Activated CD8-positive, alpha-beta memory T cell treated with anti-CD3 and anti-CD28 coated beads for 48 hours (primary cell): Measurements from ENCODE around the gene SPECC1.
"Not testable (repeated sequence)": the region's sequence is repeated elsewhere in the genome, so short reads cannot be mapped to it uniquely, and the experiment has no call there.

Source experiments
- DNase-seq, 3 experiments: peaks; one replicate each; pipeline ENCODE4 v3.0.0-alpha.2; 2020; ENCODE audit warnings: low read depth in 2 of 3, low spot score in 2 of 3

SPECC1 gene

GRCh38 chr17:20010936-20011335 is 1.8 kb downstream of the SPECC1 start:
- DNase-seq: no peak

- no peak for DNase-seq
These were observed 2.9 kb downstream of the SPECC1 start for GRCh38 chr17:20012017-20012536.

GRCh38 chr17:20016475-20016992 is 7.4 kb downstream of the SPECC1 start:
- not testable (repeated sequence) for DNase-seq

DNA sequence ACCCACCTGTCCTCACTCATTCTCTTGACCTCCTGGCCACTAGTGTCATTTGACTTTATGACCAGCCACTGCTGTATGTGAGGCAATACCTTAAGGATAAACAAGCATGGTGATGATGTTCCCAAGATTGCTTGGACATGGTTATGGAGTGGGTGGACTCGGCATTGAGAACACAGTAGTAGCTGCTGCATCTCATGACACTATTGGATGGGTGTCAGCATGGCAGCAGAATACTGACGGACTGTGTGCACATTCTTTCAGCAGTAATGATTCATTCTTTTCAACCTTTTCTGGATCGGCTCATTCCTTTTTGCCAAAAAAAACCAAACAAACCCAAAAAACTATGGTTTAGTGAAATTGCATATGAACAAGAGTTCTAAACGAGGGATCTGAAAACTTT is 13.5 kb downstream of the SPECC1 start:
- DNase-seq: no peak

- no peak for DNase-seq
These were observed 17.8 kb downstream of the SPECC1 start for GRCh38 chr17:20026960-20027359.

DNA sequence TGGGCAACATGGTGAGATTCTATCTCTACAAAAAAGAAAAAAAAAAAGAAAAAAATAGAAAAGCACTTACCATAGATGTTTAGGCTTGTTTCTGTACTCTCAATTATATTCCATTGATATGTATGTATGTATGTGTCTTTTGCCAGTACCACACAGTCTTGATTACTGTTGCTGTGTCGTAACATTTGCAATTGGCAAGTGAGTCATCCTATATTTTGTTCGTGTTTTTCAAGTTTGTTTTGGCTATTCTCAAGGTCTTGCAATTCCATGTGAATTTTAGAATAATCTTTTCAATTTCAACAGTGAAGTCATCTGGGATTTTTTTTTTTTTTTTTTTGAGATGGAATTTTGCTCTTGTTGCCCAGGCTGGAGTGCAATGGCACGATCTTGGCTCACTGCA is 19.3 kb downstream of the SPECC1 start:
- DNase-seq: no peak

- DNase-seq: no peak
These were observed 23.5 kb downstream of the SPECC1 start for GRCh38 chr17:20032636-20033035.

- DNase-seq: no peak
These were observed 24.3 kb downstream of the SPECC1 start for GRCh38 chr17:20033415-20033814.

GRCh38 chr17:20035501-20035900 is 26.3 kb downstream of the SPECC1 start:
- no peak for DNase-seq

- not testable (repeated sequence) for DNase-seq
These were observed 28.1 kb downstream of the SPECC1 start for GRCh38 chr17:20037286-20037685.

DNA sequence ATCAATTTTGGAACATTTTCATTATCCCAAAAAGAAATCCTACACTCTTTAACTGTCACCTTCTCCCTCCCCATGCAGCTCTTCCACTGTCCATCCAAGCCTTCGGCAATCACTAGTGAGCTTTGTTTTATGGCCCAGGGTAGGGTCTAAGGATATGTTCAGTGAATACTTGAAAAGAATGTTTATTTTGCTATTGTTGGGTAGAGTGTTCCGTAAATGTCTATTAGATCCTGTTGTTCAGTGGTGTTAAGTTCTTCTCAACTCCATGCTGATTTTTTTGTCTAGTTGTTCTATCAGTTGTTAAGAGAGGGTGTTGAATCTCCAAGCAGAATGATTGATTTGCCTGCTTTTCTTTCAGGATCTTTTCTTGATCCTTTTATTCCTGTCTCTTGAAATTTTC is 29.9 kb downstream of the SPECC1 start:
- no peak for DNase-seq

GRCh38 chr17:20040216-20040615 is 31.1 kb downstream of the SPECC1 start:
- no peak for DNase-seq

DNA sequence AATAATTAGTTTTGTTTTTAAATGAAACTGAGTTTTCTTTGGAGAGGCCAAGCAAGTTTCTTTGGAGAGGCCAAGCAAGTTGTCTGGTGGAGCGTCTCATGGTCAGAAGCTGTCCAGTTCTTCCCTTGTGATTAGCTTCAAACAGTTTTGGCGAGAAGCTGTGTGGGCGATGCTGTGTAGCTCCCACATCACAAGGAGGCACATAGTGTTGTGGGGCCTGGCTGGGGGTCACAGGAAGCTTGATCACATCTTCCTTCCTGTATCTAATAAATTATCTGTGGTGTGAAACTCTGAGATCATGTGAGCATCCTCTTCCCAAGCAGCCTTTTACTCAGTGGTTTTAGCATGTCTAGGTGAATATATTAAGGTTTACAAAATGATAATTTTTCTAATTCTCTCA is 33.9 kb downstream of the SPECC1 start:
- no peak for DNase-seq

DNA sequence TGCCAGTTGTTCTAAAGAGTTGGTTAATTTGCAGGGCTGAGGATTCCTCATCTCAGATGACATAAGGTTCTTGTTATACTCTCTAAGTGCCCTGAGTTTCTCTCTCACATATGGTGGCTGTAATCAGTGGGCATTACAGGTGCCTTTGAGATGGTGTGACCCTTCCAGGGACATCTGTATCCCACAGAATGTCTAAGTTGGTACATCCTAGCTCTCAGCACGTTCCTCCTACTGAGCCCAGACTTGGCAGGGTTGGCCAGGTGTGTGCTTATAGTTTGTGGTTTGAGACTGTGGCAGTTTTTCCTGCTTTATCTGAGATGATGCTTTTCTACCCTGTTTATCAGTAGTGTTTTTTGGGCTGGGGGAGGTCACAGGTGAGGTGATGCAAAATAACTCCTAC is 36.3 kb downstream of the SPECC1 start:
- DNase-seq: no peak

DNA sequence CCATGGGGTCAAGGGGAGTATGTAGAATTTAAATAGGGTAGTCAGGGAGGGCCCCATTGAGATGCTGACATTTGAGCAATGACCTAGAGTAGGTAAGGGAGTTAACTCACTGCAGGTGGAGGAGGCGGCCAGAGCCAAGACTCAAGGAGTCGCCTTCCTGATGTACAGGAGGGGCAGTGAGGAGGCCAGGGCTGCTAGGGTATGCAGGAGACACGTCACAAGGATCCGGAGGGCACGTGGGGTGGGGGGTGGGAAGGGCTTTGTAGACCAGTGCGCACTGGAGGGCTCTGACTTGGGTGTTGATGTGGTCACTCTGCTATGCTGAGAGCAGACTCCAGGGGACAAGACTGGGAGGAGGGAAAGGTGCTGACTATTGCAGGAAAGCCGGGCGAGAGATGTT is 37.5 kb downstream of the SPECC1 start:
- no peak for DNase-seq

GRCh38 chr17:20051624-20052023 is 42.5 kb downstream of the SPECC1 start:
- no peak for DNase-seq

GRCh38 chr17:20053361-20053964 is 44.3 kb downstream of the SPECC1 start:
- no peak for DNase-seq

DNA sequence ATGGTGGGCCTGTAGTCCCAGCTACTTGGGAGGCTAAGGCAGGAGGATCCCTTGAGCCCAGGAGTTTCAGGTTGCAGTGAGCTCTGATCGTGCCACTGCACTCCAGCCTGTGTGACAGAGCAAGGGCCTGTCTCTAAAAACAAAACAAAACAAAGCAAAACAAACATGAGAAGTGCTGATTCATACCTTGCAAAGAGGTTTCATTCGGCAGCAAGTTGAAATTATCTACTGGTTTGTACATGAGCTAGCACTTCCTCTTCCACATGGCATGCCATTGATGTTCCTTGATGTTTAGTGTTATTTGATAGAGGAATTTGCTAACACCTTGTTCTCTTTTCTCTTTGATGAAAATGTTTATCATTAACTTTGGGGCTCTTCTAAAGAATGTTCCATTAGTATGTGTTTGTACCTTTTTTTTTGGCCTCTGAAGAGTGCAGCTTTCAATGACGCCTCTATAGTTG is 50.6 kb downstream of the SPECC1 start:
- no peak for DNase-seq

DNA sequence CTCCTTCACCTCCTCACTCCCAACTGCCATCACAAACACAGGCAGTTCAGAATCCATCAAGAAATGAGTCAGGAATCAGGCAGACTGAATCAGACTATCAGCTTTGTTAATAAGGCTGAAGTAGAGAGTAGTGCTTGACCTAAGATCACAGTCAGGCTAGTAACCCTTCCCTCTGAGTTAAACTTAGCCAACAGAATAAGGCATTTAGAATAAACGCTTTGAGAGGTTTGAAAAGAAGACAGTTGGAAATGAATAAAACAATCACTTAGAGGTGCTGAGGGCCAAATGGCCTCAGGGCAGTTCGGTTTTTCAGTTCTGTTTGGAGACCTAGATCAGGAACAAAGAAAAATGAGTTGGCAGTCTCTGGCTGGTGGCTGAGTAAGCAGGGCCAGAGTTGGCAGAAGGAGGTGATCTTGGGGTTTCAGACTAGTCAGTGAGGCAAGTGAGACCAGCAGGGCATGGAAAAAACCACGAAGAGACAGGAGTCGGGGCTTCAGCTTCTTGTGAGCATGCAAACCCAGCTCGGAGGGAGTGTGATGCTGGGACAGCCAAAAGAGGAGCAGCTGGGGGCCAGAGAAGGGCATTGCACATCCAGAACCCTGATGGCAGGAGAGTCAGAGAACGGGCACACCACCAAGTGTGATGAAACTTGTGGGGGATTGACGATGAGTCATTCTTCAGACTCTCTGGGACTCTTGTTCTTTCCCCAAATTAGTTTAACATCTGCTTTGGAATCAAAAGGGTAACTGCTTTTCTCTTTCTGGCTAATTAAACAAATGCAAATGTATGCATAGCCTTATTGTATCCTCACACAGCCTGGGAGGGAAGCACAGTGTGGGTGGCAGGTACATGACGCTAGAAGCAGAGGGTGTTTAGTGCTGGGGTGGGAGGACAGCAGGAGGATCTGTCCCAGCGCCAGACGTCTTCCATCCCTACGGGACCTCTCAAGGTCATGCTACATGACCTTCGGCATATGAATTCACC is 54.8 kb downstream of the SPECC1 start:
- DNase-seq: peak in 1 of 3 experiments; percentile 16

- DNase-seq: no peak
These were observed 57.1 kb downstream of the SPECC1 start for GRCh38 chr17:20066253-20066652.

DNA sequence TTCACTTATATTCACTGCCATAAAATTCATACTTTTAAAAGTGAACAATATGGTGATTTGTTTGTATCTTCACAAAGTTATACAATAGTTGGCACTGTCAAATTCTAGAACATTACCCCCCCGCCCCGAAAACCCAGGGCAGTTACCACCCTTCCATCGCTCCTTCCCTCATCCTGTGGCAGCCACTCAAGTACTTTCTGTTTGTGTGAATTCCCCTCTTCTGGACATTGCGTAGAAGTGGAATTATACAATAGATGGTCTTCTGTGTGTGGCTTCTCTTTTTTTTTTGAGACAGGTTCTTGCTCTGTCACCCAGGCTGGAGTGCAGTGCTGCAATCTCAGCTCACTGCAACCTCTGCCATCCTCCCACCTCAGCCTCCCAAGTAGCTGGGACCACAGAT is 58.6 kb downstream of the SPECC1 start:
- no peak for DNase-seq

DNA sequence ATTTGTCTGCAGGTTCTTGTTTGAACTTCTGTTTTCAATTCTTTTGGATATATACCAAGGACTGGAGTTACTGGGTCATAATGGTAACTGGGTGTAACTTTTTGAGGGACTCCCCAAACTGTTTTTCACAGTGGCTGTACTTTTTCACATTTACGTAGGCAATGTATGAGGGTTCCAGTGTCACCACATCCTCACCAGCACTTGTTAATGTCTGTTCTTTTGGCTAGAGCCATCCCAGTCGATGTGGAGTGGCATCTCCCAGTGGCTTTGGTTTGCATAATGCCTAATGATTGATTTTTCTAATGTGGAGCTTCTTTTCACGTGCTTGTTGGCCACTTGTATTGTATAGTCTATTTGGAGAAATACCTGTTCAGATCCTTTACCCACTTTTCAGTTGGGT is 59.3 kb downstream of the SPECC1 start:
- DNase-seq: no peak
